Inflammatory macrophage treated with lipopolysaccharide for 1 hour (primary cell): ENCODE data around the gene NUAK2.
"Not testable (repeated sequence)": the region's sequence is repeated elsewhere in the genome, so short reads cannot be mapped to it uniquely, and the experiment has no call there.

Source experiments
- DNase-seq, 2 donors: peaks; one replicate each; pipeline ENCODE4 v3.0.0-alpha.2; 2020 to 2022

The NUAK2 gene

DNA sequence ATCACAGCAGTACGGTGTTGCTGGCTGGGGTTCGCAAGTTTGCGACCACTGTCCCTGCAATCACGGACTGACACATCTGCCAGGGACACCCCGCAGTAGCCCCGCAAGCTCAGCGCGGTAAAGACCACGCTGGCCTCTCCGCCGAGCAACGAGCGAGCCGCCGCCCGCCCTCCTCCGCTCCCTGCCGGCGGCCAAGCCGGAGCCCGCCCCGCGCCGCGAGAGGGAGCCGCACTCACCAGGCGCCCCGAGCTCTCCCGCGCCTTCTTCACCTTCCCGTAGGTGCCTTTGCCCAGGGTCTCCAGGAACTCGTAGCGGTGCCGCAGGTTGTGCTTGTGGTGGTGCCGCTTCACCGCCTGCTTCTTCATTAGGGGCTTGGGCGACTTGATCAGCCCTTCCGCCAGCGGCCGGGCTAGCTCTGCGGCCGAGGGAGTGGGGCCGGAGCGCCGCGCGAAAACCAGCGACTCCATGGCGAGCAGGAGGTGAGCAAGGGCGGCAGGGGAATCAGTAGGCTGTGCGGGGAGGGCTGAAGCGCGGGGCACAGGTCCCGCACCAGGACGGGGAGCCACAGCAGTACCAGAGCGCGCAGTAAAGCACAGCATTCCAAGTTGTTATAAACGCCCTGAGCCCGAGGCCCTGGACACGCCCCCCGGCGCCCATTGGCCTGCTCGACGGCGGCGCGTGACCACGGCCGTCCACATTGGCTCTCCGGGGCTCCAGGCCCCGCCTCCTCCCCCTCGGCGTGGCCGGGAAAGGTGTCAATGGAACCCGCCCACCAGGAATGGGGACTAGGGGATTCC is at the start of gene NUAK2:
NUAK2 (minus strand) TSS at position 584 of the 797 bp plus-strand sequence; CDS start at position 467, 117 bp downstream.
- peak; percentile 84 to 86 for DNase-seq

DNA sequence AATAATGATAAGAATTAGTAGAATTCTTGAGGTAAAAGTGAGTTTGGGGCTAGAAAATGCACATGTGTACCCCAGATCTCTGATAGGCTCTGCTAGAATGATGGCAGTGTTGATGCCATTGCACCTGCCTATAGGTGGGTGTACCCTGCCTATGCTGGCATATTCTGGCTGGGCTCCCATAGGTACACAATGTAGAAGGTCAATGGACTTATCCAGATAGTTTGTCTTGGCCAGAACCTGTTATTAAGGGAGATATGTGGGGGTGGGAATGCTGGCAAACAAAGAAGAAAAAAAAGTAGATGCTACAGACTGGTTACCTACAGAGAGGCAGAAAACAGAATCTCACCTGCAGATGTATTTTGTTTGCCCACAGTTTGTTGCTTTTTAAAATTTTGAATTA is 49.2 kb upstream of the NUAK2 start:
- no peak for DNase-seq

DNA sequence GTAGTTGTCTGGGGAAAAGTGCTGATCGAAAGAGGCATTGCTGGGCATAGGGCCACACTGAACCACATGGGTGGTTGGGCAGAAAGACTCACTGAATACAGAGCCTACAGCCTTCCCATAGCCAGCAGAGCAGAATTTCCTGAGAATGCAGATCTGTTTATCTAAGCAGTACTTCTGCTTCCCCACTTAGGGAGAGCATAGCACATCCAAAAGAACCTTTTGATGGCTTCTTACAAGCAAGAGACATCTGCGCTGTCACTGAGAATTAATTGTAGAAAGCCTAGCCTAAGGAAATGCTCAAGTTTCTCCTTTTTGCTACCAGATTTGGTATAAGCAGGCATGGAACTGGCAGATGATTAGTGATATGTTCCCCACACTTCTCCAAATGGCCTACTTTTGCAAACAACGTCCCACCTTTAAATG is 48.2 kb upstream of the NUAK2 start:
- DNase-seq, result no peak

DNA sequence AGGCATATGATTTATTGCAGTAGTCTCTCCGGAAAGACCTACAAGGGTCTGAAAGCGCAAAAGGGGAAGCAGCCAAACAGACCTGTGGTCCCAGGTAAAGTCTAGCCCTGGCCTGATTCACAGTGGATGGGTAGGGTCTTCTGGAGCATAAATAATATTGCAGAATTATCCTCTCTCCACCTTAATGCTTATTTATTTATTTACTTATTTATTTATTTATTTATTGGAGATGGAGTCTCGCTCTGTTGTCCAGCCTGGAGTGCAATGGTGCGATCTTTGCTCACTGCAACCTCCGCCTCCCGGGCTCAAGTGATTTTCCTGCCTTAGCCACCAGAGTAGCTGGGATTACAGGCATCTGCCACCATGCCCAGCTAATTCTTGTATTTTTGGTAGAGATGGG is 46.9 kb upstream of the NUAK2 start:
- DNase-seq, result no peak

DNA sequence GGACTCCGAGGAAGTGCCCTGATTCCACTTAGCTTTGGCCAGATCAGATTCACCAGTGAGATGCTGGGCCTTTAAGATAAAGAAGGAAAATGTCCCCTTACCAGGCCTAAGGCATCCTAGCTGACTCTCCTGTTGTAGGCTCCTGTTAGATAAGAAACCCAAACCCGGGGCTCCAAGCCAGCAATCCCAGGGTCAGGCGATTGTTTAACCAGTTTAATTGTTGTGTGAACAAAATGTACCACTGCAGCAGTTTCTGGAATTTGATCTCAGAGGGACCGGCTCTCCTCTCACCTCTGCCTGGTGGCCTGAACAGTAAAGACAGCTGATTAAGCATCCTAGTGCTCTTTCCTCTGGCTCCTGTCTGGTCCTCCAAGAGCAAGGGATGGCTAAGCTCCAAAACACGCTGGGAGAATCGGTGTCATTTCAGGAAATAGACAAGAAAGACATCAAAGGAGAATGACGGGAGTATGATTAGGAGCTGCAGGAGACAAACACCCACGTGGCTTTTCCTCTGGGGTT is 44.5 kb upstream of the NUAK2 start:
- DNase-seq, result no peak

DNA sequence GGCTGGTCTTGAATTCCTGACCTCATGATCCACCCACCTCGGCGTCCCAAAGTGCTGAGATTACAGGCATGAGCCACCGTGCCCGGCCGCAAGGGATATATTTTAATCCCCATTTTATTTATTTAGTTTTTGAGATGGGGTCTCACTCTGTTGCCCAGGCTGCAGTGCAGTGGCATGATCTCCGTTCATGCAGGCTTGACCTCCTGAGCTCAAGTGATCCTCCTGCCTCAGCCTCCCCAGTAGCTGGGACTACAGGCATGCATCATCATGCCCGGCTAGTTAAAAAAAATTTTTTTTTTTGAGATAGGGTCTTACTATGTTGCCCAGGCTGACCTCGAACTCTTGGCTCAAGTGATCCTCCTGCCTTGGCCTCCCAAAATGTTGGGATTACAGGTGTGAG is 43.5 kb upstream of the NUAK2 start:
- not testable (repeated sequence) for DNase-seq

DNA sequence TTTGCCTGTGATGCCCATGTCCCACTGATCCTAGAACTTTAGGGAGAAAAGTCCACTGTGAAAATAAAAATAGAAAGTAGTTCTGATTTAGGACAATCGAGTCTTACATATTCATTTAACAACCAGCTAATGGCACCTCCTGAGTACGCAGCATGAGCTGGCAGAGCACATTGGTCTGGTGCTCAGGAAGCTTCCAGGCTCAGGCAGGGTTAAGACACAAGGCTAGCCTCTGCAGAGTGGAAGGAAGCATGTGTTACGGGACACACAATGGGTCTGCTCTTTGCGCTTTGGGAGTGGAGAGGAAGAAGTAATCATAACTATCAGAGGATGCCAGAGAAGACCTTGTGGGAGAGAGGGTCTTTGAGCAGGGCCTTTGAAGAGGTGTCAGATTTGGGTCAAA is 39.3 kb upstream of the NUAK2 start:
- no peak for DNase-seq

DNA sequence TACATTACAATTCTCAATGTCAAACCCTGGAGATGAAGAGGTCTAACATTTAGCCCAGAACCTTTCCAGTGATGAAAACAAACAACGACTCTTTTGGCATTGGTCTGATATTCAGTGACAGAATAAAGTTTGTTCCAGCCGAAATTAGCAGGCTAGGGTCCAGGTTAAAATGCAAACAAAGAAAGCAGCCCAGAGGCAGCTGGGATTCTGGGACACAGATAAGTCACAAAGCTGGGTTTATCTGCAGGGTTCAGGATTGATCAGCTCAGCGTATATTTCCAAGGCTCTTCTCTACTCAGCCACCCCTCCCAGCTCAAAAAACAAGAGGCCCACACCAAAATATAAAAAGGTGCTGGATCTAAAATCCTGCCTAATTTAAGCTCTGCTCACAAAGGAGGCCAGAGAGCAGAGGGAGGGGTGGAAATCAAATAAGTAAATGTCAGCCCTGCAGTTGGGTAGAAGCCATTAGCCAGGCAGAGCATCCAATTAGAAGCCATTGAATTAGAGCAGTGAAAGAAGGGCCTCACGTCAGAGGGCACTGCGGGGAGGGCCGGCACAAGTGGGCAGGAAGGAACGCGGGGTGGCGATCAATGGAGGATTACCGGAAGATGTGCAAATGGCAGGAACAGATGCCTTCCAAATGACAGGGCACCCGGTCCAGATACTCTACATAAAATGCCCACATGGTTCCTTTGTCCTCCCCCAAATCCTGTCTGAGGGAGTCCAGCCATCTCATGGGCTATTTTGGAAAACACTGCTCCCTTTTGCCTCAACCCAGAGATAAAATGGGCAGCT is 38.4 kb upstream of the NUAK2 start:
- DNase-seq, result no peak

DNA sequence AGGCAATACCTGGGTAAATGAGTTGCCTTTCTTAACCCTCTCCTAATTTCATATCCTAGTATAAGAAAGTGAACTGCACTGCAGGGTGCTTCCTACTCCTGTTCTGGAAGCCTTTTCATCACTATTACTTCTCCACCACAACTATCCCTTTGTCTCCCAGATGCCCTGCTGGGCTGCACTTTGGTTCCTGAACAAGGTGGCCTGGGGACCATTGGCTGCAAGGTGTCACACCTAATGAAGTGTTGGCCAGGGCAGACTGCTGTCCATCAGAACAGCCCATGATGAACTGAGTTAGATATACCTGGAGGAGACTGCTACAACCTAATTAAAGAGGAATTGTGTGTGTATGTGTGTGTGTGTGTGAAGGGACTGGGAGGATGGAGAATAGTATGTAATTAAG is 37.0 kb upstream of the NUAK2 start:
- no peak for DNase-seq

DNA sequence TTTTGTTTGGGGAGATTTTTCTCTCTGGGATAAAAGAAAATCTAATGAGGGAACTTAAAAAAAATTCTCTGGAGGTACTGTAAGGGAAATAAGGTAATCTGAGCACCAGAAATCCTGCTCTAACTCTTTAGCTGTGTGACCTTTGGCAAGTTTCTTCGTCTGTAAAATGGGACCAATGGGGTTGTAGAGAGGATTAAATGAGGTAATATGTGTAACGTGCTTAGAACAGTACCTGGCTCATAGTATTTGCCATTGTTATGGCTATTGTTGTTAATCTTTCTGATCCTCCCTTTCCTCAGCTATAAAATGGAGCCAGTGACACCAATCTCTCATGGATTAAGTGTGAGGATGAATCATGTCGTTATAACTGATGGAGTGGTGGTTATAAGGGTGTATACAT is 36.0 kb upstream of the NUAK2 start:
- no peak for DNase-seq

DNA sequence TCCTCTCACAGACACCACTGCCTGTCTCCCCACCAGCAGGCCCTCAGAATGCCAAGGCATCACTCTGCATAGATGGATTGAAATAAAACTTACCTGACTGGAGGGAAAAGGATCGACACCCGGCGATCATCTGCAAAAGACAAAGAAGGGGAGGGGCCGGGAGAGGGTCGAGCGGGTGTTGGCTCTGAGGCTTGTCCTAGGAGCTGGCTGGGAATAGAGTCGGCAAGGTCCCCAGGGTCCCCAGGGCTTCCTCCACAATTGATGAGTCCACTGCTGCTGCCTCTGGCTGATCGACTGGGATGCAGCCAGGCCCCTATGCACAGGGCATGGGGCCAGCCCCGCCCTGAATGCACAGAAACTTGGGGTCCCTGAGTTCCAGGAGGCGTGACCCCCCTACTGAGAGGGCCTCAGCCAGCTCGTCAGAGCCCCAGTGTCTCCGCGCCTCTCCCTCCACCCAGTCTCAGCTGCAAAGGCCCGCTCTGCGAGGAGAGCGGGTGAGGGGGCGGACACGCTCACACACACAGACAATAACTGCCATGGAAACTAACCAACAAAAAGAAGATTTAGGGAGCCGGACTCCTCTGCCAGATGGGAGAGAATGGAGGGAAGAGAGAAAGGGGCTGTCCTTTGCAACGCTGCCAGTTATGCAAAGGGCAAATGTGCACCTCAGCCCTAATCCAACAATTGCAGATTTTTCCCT is 35.0 kb upstream of the NUAK2 start, which contains the start of gene KLHDC8A:
KLHDC8A (minus strand) TSS at position 483 of the 700 bp plus-strand sequence. CDS start 13,318 bp downstream, outside the sequence.
- no peak for DNase-seq

DNA sequence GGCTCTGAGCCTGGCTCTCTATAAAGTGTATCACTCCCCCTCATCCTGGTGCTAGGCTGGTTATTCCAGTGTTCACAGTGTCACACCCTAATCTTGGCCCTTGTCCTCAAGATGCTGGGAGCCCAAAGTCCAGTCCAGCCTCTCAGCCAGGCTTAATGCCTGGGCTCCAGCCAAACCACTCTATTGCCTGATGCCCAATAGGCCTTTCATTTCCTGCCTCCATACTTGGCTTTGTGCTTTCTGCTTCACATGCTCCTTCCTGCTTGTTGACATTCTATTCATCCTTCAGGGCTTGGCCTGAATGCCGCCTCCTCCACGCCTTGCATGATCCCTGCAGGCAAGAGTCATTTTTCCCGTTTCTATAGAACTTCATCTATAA is 33.5 kb upstream of the NUAK2 start:
- DNase-seq, result no peak

DNA sequence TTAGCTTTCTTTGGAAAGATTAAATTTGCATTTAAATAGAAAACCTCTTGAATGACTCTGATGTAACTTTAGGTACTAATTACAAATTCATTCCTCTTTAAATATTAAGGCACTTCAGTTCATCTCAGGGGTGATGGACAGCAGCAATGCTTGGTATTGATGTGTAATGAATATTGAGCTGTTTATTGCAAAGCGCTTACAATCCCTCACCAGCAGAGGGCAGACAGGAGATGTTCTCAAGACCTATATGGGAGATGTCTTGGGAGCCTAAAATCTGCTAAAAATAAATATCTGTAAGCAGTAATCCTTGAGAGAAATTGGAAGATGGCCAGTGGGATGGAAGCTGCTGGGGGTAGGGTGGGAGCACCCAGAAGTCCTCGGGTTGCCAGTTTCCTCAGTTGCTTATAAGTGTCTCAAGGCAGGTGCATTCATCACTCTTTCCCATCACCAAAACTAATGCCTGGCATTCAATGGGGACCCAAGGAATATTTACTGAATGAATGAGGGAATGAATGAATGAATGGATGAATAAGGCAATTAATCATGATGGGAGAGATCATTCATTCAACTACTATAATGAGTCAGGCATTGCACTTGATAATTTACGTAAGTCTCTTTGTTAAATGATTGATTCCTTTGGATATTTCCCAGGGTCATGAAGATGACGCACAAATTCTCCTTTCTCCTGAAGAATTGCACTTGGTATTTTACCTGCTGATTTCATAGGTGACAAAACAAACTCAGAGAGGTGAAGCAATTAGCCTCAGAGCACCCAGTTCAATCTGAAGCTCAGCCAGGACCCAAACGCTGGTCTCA is 32.9 kb upstream of the NUAK2 start:
- peak; percentile 42 to 71 for DNase-seq

DNA sequence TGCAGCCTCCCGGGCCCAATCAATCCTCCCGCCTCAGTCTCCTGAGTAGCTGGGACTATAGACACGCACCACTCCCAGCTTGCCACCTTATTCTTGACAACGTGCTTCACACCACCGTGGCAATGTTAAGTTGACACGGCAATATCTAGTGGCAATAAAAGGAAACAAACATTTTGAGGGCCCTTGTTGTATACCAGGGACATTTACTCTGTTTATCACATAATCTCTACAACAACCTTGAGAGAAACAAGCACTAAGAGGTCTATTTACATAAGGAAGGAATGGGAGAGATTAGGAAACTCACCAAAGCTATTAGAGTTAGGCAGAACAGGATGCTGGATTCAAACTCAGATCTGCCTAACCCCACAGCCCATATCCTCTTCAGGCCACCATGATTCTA is 32.1 kb upstream of the NUAK2 start:
- no peak for DNase-seq

DNA sequence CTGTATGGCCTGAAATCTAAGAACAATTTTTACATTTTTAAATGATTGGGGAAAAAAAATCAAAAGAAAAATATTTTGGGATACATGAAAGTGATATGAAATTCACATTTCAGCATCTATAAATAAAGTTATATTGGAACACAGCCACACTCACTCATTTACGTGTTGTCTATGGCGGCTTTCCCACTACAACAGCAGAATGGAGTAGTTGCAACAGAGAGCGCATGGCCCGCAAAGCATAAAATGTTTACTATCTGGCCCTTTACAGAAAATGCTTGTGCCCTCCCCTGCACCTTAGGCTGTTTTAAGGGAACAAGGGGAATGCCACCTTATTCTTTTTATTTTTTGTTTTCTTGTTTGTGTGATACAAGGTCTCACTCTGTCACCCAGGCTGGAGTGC is 31.6 kb upstream of the NUAK2 start:
- DNase-seq, result no peak

DNA sequence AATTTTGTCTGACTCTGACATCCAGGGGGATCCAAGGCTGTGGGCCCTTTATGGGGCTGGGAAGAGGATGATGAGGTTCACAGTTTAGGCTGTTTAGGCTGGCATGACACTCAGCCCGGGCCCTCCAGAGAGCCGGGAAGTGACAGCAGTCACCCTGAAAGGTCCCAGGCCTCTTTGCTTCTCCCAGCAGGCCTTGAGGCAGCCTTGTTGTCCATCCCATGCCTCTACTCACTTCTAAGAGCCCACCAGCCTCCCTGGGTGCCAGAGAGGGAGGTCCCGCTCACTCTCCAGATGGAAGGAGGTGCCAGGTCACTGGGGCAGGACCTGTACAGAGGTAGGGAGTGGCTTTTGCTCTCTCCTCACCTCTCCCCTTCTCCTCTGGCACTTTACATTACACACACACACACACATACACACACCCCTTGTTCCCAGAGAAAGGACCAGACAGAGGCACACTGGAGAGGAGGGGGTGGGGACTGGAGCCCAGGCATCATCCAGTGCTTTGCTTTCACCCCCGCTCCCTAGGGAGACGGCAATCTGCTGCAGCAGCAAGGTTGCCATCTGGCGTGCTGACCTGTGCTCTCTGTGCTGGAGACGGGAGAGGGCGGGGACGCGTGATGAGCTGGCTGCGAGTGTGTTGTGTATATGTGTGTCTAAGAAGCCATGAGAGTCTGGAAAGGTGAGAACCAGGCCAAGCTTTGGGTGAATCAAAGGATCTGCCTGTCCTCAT is 30.6 kb upstream of the NUAK2 start:
- DNase-seq, result no peak

DNA sequence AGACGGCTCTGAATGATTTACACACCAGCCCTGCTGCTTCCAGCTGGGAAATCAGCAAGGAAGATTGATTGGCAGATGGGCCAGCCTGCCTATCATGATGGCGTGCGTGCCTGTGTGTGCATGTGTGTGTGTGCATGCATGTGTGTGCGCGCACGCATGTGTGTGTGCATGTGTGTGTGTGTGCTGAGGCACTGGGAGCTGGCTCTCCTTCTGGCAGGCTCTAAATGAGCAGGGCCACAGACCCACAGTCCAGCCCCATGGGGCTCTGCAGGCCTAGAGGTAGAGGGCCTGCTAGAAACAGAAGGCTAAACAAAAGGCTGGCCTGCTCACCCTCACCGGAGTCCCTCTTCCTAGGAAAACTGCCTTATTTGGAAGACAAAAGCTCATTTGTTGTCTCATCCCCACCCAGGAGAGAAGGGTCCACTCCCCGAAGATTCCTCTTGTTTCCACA is 29.2 kb upstream of the NUAK2 start:
- DNase-seq, result no peak

DNA sequence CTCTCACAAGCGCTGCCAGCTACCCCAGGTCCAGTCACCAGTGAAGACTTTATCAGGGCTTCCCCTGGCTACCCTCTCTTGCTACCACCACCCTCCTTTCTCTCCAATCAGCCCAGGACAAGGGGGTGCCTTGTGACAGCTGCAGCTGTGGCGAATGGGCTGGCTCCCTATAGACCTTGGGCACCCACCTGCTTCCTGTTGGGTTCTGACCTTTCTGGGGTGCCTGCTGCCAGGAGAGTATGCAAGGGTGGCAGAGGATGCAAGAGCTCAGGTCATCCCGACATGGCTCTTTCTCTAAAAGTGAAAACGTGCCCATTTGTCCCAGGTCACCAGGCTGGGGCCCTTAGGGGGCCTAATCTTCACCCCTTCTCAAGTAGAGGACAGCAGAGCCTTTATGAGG is 28.6 kb upstream of the NUAK2 start:
- DNase-seq, result no peak

DNA sequence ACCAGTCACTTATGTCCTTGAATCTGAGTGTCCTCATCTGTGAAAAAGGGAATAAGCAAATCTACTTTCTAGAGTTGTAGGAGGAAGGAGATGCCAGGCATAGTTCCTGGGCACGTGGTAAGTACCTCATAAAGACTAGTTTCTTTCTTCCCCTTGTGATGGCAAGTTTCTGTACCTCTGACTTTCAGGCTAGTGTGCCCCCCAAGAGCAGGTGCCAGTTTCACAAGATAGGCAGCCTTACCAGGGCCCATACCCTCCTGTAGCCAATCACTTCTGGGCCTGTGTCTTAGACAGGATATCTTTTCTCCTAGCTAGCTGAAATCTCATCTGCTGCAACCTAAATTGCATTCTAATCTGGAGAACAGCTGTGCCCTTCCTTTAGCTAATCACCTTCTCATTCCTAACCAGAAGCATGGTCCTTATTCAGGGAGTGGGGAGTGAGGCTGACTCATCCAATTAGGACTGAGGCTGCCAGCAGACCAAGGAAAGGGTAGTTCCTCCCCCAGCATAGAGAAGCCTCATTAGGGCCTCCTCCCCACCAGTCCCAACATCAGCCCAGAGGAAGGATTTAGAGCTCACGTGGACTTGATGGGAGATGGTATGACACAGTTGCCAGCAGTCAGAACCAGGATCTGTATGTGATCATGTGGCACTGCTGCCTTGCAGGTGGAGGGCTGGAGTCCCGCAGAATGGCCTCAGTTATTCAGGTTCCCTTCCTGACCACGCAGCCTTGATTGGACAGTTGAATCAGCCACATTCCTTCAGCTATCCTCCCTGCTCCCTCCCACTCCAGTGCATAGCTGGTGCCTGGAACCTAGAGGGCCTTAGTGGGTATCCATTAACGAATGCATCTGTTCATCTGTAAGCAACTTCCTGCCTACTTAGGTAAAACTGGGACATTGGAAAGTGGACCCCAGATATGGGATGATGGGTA is 27.3 kb upstream of the NUAK2 start:
- no peak for DNase-seq

DNA sequence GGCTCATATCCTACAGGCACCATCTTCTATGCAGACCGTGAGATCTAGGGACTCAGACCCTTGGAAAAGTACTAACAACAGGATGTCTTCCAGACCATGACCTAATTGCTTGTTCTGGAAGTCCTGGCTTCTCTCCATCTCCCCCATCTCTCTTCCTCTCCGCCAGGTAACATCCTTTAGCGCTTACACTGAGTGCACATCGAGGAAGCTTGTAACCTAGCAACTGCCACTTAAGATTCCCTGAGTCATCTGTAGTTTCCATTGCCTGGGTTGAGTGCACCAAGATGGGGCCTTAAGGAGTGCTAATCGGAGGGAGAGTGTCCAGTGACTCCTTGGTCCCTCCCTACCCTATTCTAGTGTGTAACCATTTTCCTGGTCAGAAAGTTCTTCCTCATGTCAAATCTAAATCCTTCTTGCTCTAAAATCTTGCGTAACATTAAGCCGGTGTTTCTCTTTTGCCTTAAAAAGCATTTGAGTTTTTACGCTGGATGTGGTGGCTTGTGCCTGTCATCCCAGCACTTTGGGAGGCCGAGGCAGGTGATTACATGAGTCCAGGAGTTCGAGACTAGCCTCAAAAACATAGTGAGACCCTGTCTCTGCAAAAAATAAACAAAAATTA is 25.5 kb upstream of the NUAK2 start:
- DNase-seq, result no peak
